Common myeloid progenitor, CD34-positive (primary cell): ENCODE results near the gene SUCLG1.

Source experiments
- CTCF ChIA-PET: fragments of 350-600 bp; sonication (Branson Sonifier 250); formaldehyde crosslinking; loops from one replicate; lab custom pipeline; 2021; ENCODE audit warnings: antibody characterized with exemption; lab: Charles Lee
- POLR2A ChIA-PET: fragments of 350-600 bp; sonication (Branson Sonifier 250); formaldehyde crosslinking; loops from one replicate; lab custom pipeline; 2021; ENCODE audit warnings: antibody characterized with exemption; lab: Charles Lee
- DNase-seq, 3 donors: peaks; one replicate each; pipeline versions ENCODE4 v3.0.0 to v3.0.0-alpha.2; 2013
- H3K27ac ChIP-seq, 2 experiments: 1 replicate in 1 of 2; 2 replicates in 1 of 2; pipeline ENCODE4 v1.7.0; 2013; ENCODE audit warnings: inconsistent platforms in 2 of 2, low read length in 2 of 2, mild to moderate bottlenecking in 2 of 2, low read depth in 1 of 2, moderate library complexity in 1 of 2; ENCODE audit not compliant: severe bottlenecking in 2 of 2, insufficient read depth in 1 of 2, poor library complexity in 1 of 2
- H3K27me3 ChIP-seq, 5 experiments: replicated peaks in 2 of 5; 1 replicate in 3 of 5; 2 replicates in 2 of 5; pipeline versions ENCODE4 v1.6.1 to v1.7.0; 2013; ENCODE audit warnings: low read length in 4 of 5, mild to moderate bottlenecking in 2 of 5, moderate library complexity in 2 of 5, inconsistent platforms in 1 of 5; ENCODE audit not compliant: insufficient read depth in 5 of 5, control insufficient read depth in 4 of 5
- H3K36me3 ChIP-seq, 4 experiments: 1 replicate in 2 of 4; 2 replicates in 2 of 4; pipeline versions ENCODE4 v1.6.1 to v1.7.0; 2013; ENCODE audit warnings: low read length in 3 of 4, control low read depth in 1 of 4, mild to moderate bottlenecking in 1 of 4; ENCODE audit not compliant: control insufficient read depth in 4 of 4, insufficient read depth in 4 of 4
- H3K4me1 ChIP-seq, 4 experiments: 1 replicate in 3 of 4; 2 replicates in 1 of 4; pipeline versions ENCODE4 v1.6.1 to v1.7.1; 2013; ENCODE audit warnings: low read length in 3 of 4, mild to moderate bottlenecking in 3 of 4, control low read depth in 1 of 4, inconsistent platforms in 1 of 4, moderate library complexity in 1 of 4; ENCODE audit not compliant: control insufficient read depth in 4 of 4, insufficient read depth in 4 of 4; ENCODE audit errors: control extremely low read depth in 1 of 4
- H3K4me3 ChIP-seq, 7 experiments: 1 replicate in 4 of 7; 2 replicates in 3 of 7; pipeline versions ENCODE4 v1.5.1 to v1.7.0; 2013; ENCODE audit warnings: mild to moderate bottlenecking in 7 of 7, low read length in 6 of 7, moderate library complexity in 6 of 7, inconsistent platforms in 2 of 7, low read depth in 2 of 7, control low read depth in 1 of 7; ENCODE audit not compliant: insufficient read depth in 4 of 7, control insufficient read depth in 1 of 7; ENCODE audit errors: extremely low read depth in 1 of 7
- H3K9me3 ChIP-seq, 5 experiments: 1 replicate in 4 of 5; 2 replicates in 1 of 5; pipeline versions ENCODE4 v1.6.1 to v1.7.1; 2013; ENCODE audit warnings: low read length in 4 of 5, mild to moderate bottlenecking in 2 of 5, inconsistent platforms in 1 of 5, low read depth in 1 of 5, moderate library complexity in 1 of 5; ENCODE audit not compliant: control insufficient read depth in 4 of 5, insufficient read depth in 2 of 5; ENCODE audit errors: control extremely low read depth in 1 of 5
- WGBS: methylation state at CpG from one replicate; pipeline ENCODE4 v1.1.5; 2013; ENCODE audit not compliant: insufficient coverage; 5-methylcytosine and 5-hydroxymethylcytosine counted together

Gene SUCLG1

DNA sequence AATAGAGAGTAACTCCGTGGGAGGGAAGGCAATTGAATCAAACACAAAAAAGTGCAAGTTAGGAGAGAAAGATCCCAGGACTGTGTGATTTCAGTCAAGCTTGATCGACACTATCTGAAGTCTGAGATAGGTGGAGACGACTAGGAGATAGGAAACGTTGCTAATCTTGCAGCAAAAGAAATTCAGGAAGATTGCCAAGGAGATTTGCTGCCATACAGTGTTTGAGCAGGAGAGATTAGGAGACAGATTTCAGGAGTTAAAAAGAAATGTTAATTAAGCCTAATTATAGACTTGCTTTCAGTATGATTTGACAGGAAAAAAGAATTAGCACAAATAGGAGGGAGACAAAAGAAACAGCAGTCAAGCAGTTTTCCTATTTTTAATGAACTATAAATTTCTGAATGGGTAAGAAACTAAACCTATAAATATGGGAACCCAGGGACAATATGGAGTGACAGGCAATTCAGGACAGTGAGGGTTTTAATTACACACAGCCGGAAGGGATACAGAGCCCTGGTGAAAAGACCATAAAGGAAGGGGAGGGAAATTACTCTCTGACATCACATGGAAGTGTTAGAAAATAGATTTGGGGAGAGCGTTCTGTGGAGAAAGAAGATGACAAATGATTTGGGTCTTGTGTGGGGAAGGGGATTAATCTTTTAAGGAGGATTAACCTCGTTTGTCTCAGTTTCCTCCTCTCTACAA, 72.6 kb downstream of the SUCLG1 start:
- Histone ChIP-seq H3K9me3 (peaks cover 0 to 1% (median 0%) of the 10 kb centered on the region in 5 experiments), H3K27ac (no peak overlapping the region), H3K27me3 (peaks cover 0 to 2% (median 0%) of the 10 kb centered on the region in 5 experiments), H3K4me1 (no peaks in the 10 kb centered on the region), H3K4me3 (no peak overlapping the region), H3K36me3 (no peaks in the 10 kb centered on the region)
- WGBS, result 21% methylated on average over 5 of the region's 7 CpGs
- no peak for DNase-seq
- ChIA-PET CTCF (no interaction called here), POLR2A (no interaction called here)

DNA sequence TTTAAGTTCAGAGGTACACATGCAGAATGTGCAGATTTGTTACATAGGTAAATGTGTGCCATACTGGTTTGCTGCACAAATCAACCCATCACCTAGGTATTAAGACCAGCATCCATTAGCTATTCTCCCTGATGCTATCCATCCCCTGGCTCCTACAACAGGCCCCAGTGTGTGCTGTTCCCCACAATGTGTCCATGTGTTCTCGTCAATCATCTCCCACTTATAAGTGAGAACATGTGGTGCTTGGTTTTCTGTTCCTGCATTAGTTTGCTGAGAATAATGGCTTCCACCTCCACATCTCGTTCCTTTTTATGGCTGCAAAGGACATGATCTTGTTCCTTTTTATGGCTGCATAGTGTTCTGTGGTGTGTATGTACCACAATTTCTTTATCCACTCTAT, 75.8 kb downstream of the SUCLG1 start:
- WGBS, result 100% methylated on average over 1 of the region's 2 CpGs
- Histone ChIP-seq H3K9me3 (peaks cover 0 to 1% (median 0%) of the 10 kb centered on the region in 5 experiments), H3K27me3 (peaks cover 0 to 2% (median 2%) of the 10 kb centered on the region in 5 experiments), H3K36me3 (no peaks in the 10 kb centered on the region), H3K27ac (no peak overlapping the region), H3K4me3 (no peak overlapping the region), H3K4me1 (no peaks in the 10 kb centered on the region)
- ChIA-PET CTCF (no interaction called here), POLR2A (no interaction called here)
- DNase-seq, result no peak

DNA sequence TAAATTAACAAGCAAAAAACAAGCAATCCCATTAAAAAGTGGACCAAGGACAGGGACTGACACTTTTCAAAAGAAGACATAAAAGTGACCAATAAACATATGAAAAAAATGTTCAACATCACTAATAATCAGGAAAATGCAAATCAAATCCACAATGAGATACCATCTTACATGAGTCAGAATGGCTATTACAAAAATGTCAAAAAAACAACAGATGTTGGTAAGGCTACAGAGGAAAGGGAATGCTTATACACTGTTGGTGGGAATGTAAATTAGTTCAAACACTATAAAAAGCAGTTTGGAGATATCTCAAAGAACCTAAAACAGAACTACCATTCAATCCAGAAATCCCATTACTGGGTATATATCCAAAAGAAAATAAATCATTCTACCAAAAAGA, 78.2 kb downstream of the SUCLG1 start:
- H3K4me1 ChIP-seq, result no peaks in the 10 kb centered on the region
- H3K36me3 ChIP-seq, result no peaks in the 10 kb centered on the region
- H3K4me3 ChIP-seq, result no peak overlapping the region
- CTCF ChIA-PET, result no interaction called here
- H3K27ac ChIP-seq, result no peak overlapping the region
- H3K9me3 ChIP-seq, result no peaks in the 10 kb centered on the region
- DNase-seq, result no peak
- peaks cover 0 to 2% (median 0%) of the 10 kb centered on the region in 5 experiments for H3K27me3 ChIP-seq
- POLR2A ChIA-PET, result no interaction called here

DNA sequence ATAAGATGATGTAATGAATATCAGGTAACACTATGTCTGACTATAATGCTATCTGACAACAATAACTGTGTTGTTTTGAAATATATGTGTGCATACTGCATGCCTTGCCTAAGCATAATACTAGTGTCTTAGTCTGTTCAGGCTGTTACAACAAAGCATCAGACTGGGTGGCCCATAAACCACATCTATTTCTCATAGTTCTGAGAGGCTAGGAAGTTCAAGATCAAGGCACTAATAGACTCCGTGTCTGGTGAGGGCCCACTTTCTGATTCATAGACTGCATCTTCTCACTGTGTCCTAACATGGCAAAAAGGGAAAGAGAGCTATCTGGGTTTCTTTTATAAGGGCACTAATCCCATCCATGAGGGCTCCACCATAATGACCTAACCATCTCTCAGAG, 80.1 kb downstream of the SUCLG1 start:
- Histone ChIP-seq H3K36me3 (no peaks in the 10 kb centered on the region), H3K27me3 (peaks cover 0 to 2% (median 0%) of the 10 kb centered on the region in 5 experiments), H3K27ac (no peak overlapping the region), H3K9me3 (no peaks in the 10 kb centered on the region), H3K4me3 (no peak overlapping the region), H3K4me1 (no peaks in the 10 kb centered on the region)
- ChIA-PET CTCF (no interaction called here), POLR2A (no interaction called here)
- no peak for DNase-seq
- WGBS, result 100% methylated on average over 1 of the region's 1 CpG

DNA sequence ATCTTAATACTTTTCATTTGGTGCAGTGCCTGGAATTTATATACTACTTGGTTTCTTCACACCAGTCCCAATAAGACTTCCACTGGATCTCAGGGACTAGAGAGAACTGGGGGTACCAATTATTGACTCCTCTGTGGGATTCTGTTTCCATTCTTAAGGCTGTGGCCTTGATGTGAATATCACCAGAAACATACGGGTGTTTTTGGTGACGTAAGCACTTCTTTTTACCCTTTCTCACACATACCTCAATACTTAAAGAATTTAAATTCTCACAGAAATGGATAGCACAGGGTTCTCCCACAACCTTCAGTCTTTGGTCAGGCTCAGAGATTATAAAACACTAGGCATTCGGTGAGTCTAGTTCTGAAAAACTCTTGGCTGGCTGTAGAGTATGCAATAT, 84.1 kb downstream of the SUCLG1 start:
- ChIA-PET CTCF (no interaction called here), POLR2A (no interaction called here)
- no peak overlapping the region for H3K4me3 ChIP-seq
- H3K27me3 ChIP-seq, result no peaks in the 10 kb centered on the region
- H3K4me1 ChIP-seq, result no peaks in the 10 kb centered on the region
- H3K9me3 ChIP-seq, result no peaks in the 10 kb centered on the region
- no peak for DNase-seq
- no peak overlapping the region for H3K27ac ChIP-seq
- no peaks in the 10 kb centered on the region for H3K36me3 ChIP-seq
- 100% methylated on average over 3 of the region's 3 CpGs for WGBS

DNA sequence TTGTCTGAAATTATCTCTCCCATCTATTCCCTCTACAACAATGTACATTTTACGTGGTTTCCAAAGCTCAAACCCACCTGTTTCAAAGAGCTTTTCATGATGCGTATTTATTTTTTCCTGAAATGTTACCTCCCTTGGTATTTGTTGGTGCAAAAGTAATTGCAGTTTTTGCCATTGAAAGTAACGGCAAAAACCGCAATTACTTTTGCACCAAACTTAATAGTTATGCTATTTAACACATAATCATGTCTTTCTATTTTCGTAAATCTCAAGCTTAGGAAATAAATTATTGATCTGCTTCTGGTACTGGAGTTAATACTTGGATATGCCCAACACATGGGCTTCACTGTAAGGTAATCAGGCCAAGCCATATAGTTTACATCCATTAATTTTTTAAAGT, 85.2 kb downstream of the SUCLG1 start:
- Histone ChIP-seq H3K4me3 (no peak overlapping the region), H3K36me3 (no peaks in the 10 kb centered on the region), H3K4me1 (no peaks in the 10 kb centered on the region), H3K27ac (no peak overlapping the region), H3K27me3 (no peaks in the 10 kb centered on the region), H3K9me3 (no peaks in the 10 kb centered on the region)
- CTCF ChIA-PET, result no interaction called here
- DNase-seq, result no peak
- POLR2A ChIA-PET, result no interaction called here
- WGBS, result no CpG with 5 or more reads among the region's 5 CpGs
